Naive thymus-derived CD4-positive, alpha-beta T cell (primary cell): ENCODE measurements around the gene ARHGAP24. TPM values are rescaled to one million over a fixed set of nuclear protein-coding genes. Genes with fewer than 3 reads are reported as not detected.

ENCODE experiments used
- ATAC-seq: fragments of 150-1000 bp; cut with Tn5 transposase; 2 replicates; pipeline ENCODE4 v1.10.0; 2021; ENCODE audit warnings: mild to moderate bottlenecking, moderate library complexity
- CTCF ChIA-PET: fragments of 350-600 bp; sonication (Branson Sonifier 250); formaldehyde crosslinking; loops from one replicate; lab custom pipeline; 2021; ENCODE audit warnings: antibody characterized with exemption; lab: Charles Lee
- POLR2A ChIA-PET: fragments of 350-600 bp; sonication (Branson Sonifier 250); formaldehyde crosslinking; loops from one replicate; lab custom pipeline; 2021; ENCODE audit warnings: antibody characterized with exemption, inconsistent platforms; lab: Charles Lee
- DNase-seq, 9 donors: peaks; one replicate each; pipeline versions ENCODE4 v3.0.0 to v3.0.0-alpha.2; 2020 to 2022; ENCODE audit warnings: mixed read lengths in 1 of 9
- H3K27ac ChIP-seq: one replicate; pipeline ENCODE4 v1.7.0; 2013; ENCODE audit warnings: mild to moderate bottlenecking, low read depth, low read length, moderate library complexity
- H3K27me3 ChIP-seq, 2 donors: one replicate each; pipeline ENCODE4 v1.7.0; 2013; ENCODE audit warnings: low read length in 2 of 2, mild to moderate bottlenecking in 2 of 2, moderate library complexity in 2 of 2; ENCODE audit not compliant: control insufficient read depth in 2 of 2, insufficient read depth in 2 of 2
- H3K36me3 ChIP-seq, 3 experiments: 1 replicate in 2 of 3; 2 replicates in 1 of 3; pipeline ENCODE4 v1.7.0; 2013; ENCODE audit warnings: low read length in 3 of 3, mild to moderate bottlenecking in 3 of 3, moderate library complexity in 1 of 3; ENCODE audit not compliant: insufficient read depth in 3 of 3, control insufficient read depth in 2 of 3
- H3K4me1 ChIP-seq, 2 donors: one replicate each; pipeline ENCODE4 v1.7.0; 2013; ENCODE audit warnings: low read length in 2 of 2, mild to moderate bottlenecking in 2 of 2, moderate library complexity in 1 of 2; ENCODE audit not compliant: control insufficient read depth in 2 of 2, insufficient read depth in 2 of 2
- H3K4me3 ChIP-seq: 2 replicates; pipeline ENCODE4 v1.7.0; 2013; ENCODE audit warnings: mild to moderate bottlenecking, low read length
- H3K9me3 ChIP-seq, 3 experiments: 1 replicate in 2 of 3; 2 replicates in 1 of 3; pipeline ENCODE4 v1.7.0; 2013; ENCODE audit warnings: low read length in 3 of 3; ENCODE audit not compliant: control insufficient read depth in 2 of 3
- H3K27ac Mint-ChIP-seq, 9 donors: one replicate each; pipeline ENCODE4 v1.8.0; 2020 to 2022; ENCODE audit warnings: mixed read lengths in 9 of 9, mild to moderate bottlenecking in 8 of 9, moderate library complexity in 5 of 9, inconsistent platforms in 2 of 9
- H3K27me3 Mint-ChIP-seq, 5 donors: one replicate each; pipeline ENCODE4 v1.8.0; 2021 to 2022; ENCODE audit warnings: mixed read lengths in 5 of 5, mild to moderate bottlenecking in 1 of 5
- H3K36me3 Mint-ChIP-seq, 5 donors: one replicate each; pipeline ENCODE4 v1.8.0; 2020 to 2022; ENCODE audit warnings: mixed read lengths in 5 of 5, mild to moderate bottlenecking in 3 of 5, inconsistent platforms in 1 of 5
- H3K4me1 Mint-ChIP-seq, 7 donors: one replicate each; pipeline ENCODE4 v1.8.0; 2020 to 2022; ENCODE audit warnings: mixed read lengths in 7 of 7, mild to moderate bottlenecking in 3 of 7, inconsistent platforms in 1 of 7
- H3K4me3 Mint-ChIP-seq, 10 donors: one replicate each; pipeline ENCODE4 v1.8.0; 2020 to 2022; ENCODE audit warnings: mild to moderate bottlenecking in 10 of 10, mixed read lengths in 10 of 10, moderate library complexity in 6 of 10, inconsistent platforms in 2 of 10
- H3K9me3 Mint-ChIP-seq, 11 donors: one replicate each; pipeline ENCODE4 v1.8.0; 2020 to 2022; ENCODE audit warnings: mixed read lengths in 11 of 11, mild to moderate bottlenecking in 4 of 11, inconsistent platforms in 1 of 11, moderate library complexity in 1 of 11
- intact Hi-C, 2 donors: fragments of 100-400 bp; cut with micrococcal nuclease; formaldehyde crosslinking; loops; one replicate each; pipeline ENCODE4 v1.15.1; 2023
- polyA plus RNA-seq, 2 donors: library from polyadenylated mRNA; unstranded; fragments of 300-500 nt; fragmentation: Illumina TruSeq; gene quantifications; one replicate each; pipeline ENCODE4 v1.2.3, GENCODE V29; 2021
- total RNA-seq, 6 experiments: library from RNA in 5 of 6; stranded (reverse) in 5 of 6; gene quantifications; 1 replicate in 5 of 6; 2 replicates in 1 of 6; pipeline ENCODE4 v1.2.3 and lab custom pipeline; 2021 to 2026

Gene ARHGAP24
- total and polyA plus RNA-seq, 7 experiments from 2014 or later: 0.41 to 12.7 (median 1.3) TPM; not detected in 3

- Histone ChIP-seq H3K27me3 (no peaks in the 10 kb centered on the region), H3K4me1 (no peaks in the 10 kb centered on the region), H3K36me3 (no peaks in the 10 kb centered on the region), H3K27ac (no peak overlapping the region), H3K4me3 (no peak overlapping the region), H3K9me3 (no peaks in the 10 kb centered on the region)
- ATAC-seq (no peak), DNase-seq (no peak)
- no peak overlapping the region for H3K4me3 Mint-ChIP-seq
- intact Hi-C loops: no loop called here
- ChIA-PET POLR2A (no interaction called here), CTCF (no interaction called here)
- H3K4me1 Mint-ChIP-seq: peaks cover 0 to 2% (median 0%) of the 10 kb centered on the region in 7 donors
- no peaks in the 10 kb centered on the region for H3K36me3 Mint-ChIP-seq
- H3K27me3 Mint-ChIP-seq: no peaks in the 10 kb centered on the region
- H3K27ac Mint-ChIP-seq: no peak overlapping the region
- peaks cover 0 to 6% (median 2%) of the 10 kb centered on the region in 11 donors for H3K9me3 Mint-ChIP-seq
Observed at GRCh38 chr4:85774489-85774888, 299.5 kb downstream of the ARHGAP24 start.

GRCh38 chr4:85776096-85776495 lies 301.1 kb downstream of the ARHGAP24 start:
- H3K27me3 Mint-ChIP-seq: no peaks in the 10 kb centered on the region
- Histone ChIP-seq H3K27ac (no peak overlapping the region), H3K36me3 (no peaks in the 10 kb centered on the region), H3K4me1 (no peaks in the 10 kb centered on the region), H3K9me3 (no peaks in the 10 kb centered on the region), H3K4me3 (no peak overlapping the region), H3K27me3 (no peaks in the 10 kb centered on the region)
- intact Hi-C loops: no loop called here
- no peaks in the 10 kb centered on the region for H3K36me3 Mint-ChIP-seq
- ChIA-PET POLR2A (no interaction called here), CTCF (no interaction called here)
- H3K9me3 Mint-ChIP-seq: peaks cover 0 to 6% (median 2%) of the 10 kb centered on the region in 11 donors
- H3K27ac Mint-ChIP-seq: no peak overlapping the region
- no peak for ATAC-seq
- peaks cover 0 to 2% (median 0%) of the 10 kb centered on the region in 7 donors for H3K4me1 Mint-ChIP-seq
- H3K4me3 Mint-ChIP-seq: no peak overlapping the region
- DNase-seq: no peak

GRCh38 chr4:85776579-85776978 lies 301.6 kb downstream of the ARHGAP24 start:
- peaks cover 0 to 6% (median 2%) of the 10 kb centered on the region in 11 donors for H3K9me3 Mint-ChIP-seq
- no peak overlapping the region for H3K4me3 Mint-ChIP-seq
- no peaks in the 10 kb centered on the region for H3K27me3 ChIP-seq
- intact Hi-C loops: no loop called here
- peaks cover 0 to 2% (median 0%) of the 10 kb centered on the region in 7 donors for H3K4me1 Mint-ChIP-seq
- ChIA-PET POLR2A (no interaction called here), CTCF (no interaction called here)
- no peak overlapping the region for H3K27ac ChIP-seq
- H3K27ac Mint-ChIP-seq: no peak overlapping the region
- ATAC-seq: no peak
- no peaks in the 10 kb centered on the region for H3K36me3 Mint-ChIP-seq
- no peak overlapping the region for H3K4me3 ChIP-seq
- no peaks in the 10 kb centered on the region for H3K9me3 ChIP-seq
- H3K27me3 Mint-ChIP-seq: no peaks in the 10 kb centered on the region
- H3K36me3 ChIP-seq: no peaks in the 10 kb centered on the region
- no peak for DNase-seq
- H3K4me1 ChIP-seq: no peaks in the 10 kb centered on the region

- no peaks in the 10 kb centered on the region for H3K27me3 Mint-ChIP-seq
- POLR2A ChIA-PET: no interaction called here
- DNase-seq: no peak
- no peak overlapping the region for H3K27ac Mint-ChIP-seq
- Histone ChIP-seq H3K27ac (no peak overlapping the region), H3K4me1 (no peaks in the 10 kb centered on the region), H3K9me3 (no peaks in the 10 kb centered on the region), H3K4me3 (no peak overlapping the region), H3K36me3 (no peaks in the 10 kb centered on the region), H3K27me3 (no peaks in the 10 kb centered on the region)
- no peak overlapping the region for H3K4me3 Mint-ChIP-seq
- intact Hi-C loops: no loop called here
- no peaks in the 10 kb centered on the region for H3K36me3 Mint-ChIP-seq
- CTCF ChIA-PET: no interaction called here
- ATAC-seq: peak; percentile 27
- peaks cover 0 to 6% (median 2%) of the 10 kb centered on the region in 11 donors for H3K9me3 Mint-ChIP-seq
- H3K4me1 Mint-ChIP-seq: peaks cover 0 to 2% (median 0%) of the 10 kb centered on the region in 7 donors
Observed at GRCh38 chr4:85777908-85778631, 303.1 kb downstream of the ARHGAP24 start.

DNA sequence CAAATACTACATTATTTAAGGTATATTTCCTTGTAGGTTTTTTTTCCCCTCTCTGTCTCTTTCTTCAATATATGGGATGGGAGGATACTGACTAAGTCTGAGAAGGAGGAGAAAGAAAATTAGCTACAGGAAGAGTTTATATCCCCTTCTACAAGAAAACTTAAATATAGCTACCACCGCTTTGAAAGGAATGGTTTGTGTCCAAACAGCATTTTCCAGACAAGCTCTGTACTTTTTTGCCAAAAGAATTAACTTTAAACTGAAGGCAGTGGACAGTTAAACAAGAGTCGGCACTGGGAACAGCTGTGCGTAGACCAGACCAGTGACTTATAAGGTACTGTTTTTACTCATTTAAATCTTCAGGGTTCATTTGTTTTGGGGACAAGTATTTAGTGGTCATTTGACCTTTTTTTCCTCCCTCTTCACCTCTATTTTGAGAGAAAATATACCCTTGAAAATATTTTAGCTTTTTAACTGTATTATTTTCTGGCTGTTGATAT lies 303.7 kb downstream of the ARHGAP24 start:
- Histone ChIP-seq H3K36me3 (no peaks in the 10 kb centered on the region), H3K4me3 (no peak overlapping the region), H3K4me1 (no peaks in the 10 kb centered on the region), H3K9me3 (no peaks in the 10 kb centered on the region), H3K27me3 (no peaks in the 10 kb centered on the region), H3K27ac (no peak overlapping the region)
- Mint-ChIP-seq H3K27ac (no peak overlapping the region), H3K4me3 (no peak overlapping the region), H3K4me1 (peaks cover 0 to 2% (median 0%) of the 10 kb centered on the region in 7 donors), H3K9me3 (peaks cover 0 to 6% (median 2%) of the 10 kb centered on the region in 11 donors), H3K36me3 (no peaks in the 10 kb centered on the region), H3K27me3 (no peaks in the 10 kb centered on the region)
- DNase-seq (no peak), ATAC-seq (no peak)
- CTCF ChIA-PET: no interaction called here
- intact Hi-C loops: no loop called here
- POLR2A ChIA-PET: no interaction called here

DNA sequence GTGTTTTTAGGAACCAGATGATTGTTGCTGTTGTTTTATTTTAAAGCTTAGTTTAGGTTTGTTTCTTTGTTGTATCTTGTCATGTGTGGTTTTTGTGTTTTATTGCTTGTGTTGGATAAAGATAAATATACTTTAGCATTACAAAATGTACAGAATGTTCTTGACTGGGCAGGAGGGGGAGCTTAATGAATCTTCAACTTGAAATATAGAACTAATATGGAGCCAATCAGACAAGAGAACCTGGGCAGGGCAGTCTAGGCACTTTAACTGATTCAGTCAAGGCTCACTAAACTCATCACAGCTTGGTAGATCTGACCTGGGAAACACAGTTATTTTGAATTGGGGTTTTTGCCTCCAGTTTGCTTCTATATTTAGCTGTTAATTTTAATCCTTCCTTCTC lies 304.2 kb downstream of the ARHGAP24 start:
- no peaks in the 10 kb centered on the region for H3K9me3 ChIP-seq
- Mint-ChIP-seq H3K4me3 (no peak overlapping the region), H3K27ac (no peak overlapping the region), H3K4me1 (peaks cover 0 to 2% (median 0%) of the 10 kb centered on the region in 7 donors), H3K36me3 (no peaks in the 10 kb centered on the region), H3K9me3 (peaks cover 0 to 6% (median 2%) of the 10 kb centered on the region in 11 donors), H3K27me3 (no peaks in the 10 kb centered on the region)
- ATAC-seq (no peak), DNase-seq (no peak)
- POLR2A ChIA-PET: no interaction called here
- H3K27me3 ChIP-seq: no peaks in the 10 kb centered on the region
- H3K4me3 ChIP-seq: no peak overlapping the region
- no peak overlapping the region for H3K27ac ChIP-seq
- no peaks in the 10 kb centered on the region for H3K4me1 ChIP-seq
- intact Hi-C loops: no loop called here
- H3K36me3 ChIP-seq: no peaks in the 10 kb centered on the region
- CTCF ChIA-PET: no interaction called here

GRCh38 chr4:85780664-85781063 lies 305.7 kb downstream of the ARHGAP24 start:
- POLR2A ChIA-PET: no interaction called here
- Mint-ChIP-seq H3K27me3 (no peaks in the 10 kb centered on the region), H3K9me3 (peaks cover 0 to 8% (median 0%) of the 10 kb centered on the region in 11 donors), H3K27ac (no peak overlapping the region), H3K4me1 (peaks cover 0 to 2% (median 0%) of the 10 kb centered on the region in 7 donors), H3K4me3 (no peak overlapping the region), H3K36me3 (no peaks in the 10 kb centered on the region)
- Histone ChIP-seq H3K27ac (no peak overlapping the region), H3K4me1 (no peaks in the 10 kb centered on the region), H3K27me3 (no peaks in the 10 kb centered on the region), H3K9me3 (no peaks in the 10 kb centered on the region), H3K36me3 (no peaks in the 10 kb centered on the region), H3K4me3 (no peak overlapping the region)
- DNase-seq (no peak), ATAC-seq (no peak)
- intact Hi-C loops: no loop called here
- CTCF ChIA-PET: no interaction called here
